Stimulated activated CD4-positive, alpha-beta T cell treated with anti-CD3 and anti-CD28 coated beads, Interleukin-12 subunit alpha, Interleukin-12 subunit beta, amount 100 ng/mL, for 24 hours (primary cell): ENCODE data around the gene VTCN1.
"Not testable (repeated sequence)": the region's sequence is repeated elsewhere in the genome, so short reads cannot be mapped to it uniquely, and the experiment has no call there.

Source experiments
- DNase-seq, 2 experiments: peaks; one replicate each; pipeline ENCODE4 v3.0.0-alpha.2; 2020; ENCODE audit warnings: low read depth in 2 of 2

The VTCN1 gene, protein sequence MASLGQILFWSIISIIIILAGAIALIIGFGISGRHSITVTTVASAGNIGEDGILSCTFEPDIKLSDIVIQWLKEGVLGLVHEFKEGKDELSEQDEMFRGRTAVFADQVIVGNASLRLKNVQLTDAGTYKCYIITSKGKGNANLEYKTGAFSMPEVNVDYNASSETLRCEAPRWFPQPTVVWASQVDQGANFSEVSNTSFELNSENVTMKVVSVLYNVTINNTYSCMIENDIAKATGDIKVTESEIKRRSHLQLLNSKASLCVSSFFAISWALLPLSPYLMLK

DNA sequence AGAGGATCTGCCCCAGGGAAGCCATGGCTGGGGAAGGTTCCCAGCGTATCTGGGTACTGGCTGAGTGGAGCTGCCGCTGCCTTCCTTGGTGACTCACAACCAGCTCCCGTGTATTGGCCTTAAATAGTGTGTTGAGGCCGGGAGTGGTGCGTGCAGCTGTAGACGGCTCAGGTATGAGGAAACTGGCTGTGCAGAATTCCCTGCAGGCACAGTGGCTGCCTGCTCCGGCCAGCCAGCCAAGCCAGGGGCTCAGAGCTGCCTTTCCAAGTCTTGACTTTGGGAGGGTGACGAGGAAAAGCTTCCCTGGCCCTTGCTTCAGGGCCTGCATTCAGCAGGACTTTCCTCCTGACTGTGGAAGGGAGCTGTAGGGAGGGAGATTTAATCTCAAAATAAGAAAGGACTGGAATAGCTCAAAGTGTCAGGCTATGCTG, at the start of gene VTCN1:
Gene VTCN1, minus strand, starts transcription at position 97 of the 431 bp plus-strand sequence. Its CDS starts 72 bp downstream, at position 25.
- no peak for DNase-seq

DNA sequence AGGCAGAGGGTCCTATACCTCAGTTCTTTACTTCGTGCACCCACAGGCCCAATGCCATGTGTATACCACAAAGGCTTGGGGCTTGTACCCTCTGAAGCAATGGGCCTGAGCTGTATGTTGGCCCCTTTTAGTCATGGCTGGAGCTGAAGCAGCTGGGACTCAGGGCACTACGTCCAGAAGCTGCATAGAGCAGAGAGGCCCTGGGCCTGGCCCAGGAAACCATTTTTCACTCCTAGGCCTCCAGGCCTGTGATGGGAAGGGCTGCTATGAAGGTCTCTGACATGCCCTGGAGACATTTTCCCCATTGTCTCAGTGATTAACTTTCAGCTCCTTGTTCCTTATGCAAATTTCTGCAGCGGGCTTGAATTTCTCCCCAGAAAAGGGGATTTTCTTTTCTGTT, 48.1 kb upstream of the VTCN1 start:
- no peak for DNase-seq

DNA sequence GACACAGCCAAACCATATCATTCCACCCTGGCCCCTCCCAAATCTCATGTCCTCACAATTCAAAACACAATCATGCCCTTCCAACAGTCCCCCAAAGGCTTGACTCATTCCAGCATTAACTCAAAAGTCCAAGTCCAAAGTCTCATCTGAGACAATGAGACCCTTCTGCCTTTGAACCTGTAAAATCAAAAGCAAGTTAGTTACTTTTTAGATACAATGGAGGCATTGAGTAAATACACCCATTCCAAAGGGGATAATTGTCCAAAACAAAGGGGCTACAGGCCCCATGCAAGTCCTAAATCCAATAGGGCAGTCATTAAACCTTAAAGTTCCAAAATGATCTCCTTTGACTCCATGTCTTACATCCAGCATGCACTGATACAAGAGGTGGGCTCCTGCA, 47.3 kb upstream of the VTCN1 start:
- DNase-seq = not testable (repeated sequence)

DNA sequence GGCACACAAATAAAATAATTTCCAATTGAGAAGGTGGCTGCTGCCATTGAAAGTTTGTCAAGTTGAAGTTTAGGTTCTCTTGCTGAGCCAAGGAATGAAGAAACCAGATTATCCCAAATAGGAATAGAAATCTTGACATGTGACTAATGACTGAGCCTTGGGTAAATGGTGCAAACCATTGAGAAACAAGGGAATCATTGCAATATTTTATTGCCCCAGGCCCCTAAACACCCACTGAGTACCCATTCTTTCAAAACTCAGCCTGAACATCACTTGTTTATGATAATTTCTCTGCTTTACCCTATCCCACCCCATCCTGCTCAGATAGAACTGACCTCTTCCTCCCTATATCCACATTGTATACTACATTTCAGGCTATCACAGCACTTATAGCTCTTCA, 46.6 kb upstream of the VTCN1 start:
- DNase-seq = no peak

DNA sequence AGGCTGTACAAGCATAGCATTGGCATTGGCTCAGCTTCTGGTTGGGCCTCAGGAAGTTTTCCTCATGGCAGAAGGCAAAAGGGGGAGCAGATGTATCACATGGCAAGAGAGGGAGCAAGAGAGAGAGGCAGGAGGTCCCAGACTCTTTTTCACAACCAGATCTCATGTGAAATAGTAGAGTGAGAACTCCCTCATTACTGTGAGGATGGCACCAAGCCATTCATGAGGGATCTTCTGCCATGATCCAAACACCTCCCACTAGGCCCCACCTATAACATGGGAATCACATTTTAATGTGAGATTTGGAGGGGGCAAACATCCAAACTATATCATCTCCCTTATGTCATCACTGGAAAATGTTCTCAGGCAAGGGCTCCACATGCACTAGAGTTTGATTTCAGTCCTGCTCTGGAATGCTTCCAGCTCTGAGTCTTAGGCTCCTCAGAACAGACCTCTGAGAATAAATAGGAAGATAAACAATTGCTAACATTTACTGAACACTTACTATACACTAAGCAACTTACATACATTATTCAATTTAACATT, 39.4 kb upstream of the VTCN1 start:
- no peak for DNase-seq

DNA sequence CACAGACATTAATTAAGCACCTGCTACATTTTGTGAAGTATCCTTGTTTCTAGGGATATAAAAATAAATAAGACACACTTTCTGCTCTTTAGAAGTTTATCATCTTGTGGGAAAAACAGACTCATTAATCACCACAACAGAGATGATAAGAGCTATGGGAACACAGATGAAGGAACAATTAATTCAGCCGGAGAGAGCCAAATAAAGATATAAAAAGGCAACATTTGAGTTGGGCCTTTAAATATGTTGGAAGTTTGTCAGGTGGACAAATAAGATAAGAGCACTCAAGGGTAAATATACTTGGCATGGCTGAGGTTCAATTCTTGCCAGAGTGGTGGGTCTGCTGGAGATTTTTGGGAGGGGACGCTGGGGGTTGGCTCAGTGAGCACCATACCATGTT, 34.2 kb upstream of the VTCN1 start:
- no peak for DNase-seq

GRCh38 chr1:117244306-117244705, 33.6 kb upstream of the VTCN1 start:
- no peak for DNase-seq

GRCh38 chr1:117241512-117241911, 30.8 kb upstream of the VTCN1 start:
- no peak for DNase-seq

GRCh38 chr1:117240547-117240946, 29.8 kb upstream of the VTCN1 start:
- DNase-seq = no peak

GRCh38 chr1:117239467-117239866, 28.7 kb upstream of the VTCN1 start:
- DNase-seq = no peak

DNA sequence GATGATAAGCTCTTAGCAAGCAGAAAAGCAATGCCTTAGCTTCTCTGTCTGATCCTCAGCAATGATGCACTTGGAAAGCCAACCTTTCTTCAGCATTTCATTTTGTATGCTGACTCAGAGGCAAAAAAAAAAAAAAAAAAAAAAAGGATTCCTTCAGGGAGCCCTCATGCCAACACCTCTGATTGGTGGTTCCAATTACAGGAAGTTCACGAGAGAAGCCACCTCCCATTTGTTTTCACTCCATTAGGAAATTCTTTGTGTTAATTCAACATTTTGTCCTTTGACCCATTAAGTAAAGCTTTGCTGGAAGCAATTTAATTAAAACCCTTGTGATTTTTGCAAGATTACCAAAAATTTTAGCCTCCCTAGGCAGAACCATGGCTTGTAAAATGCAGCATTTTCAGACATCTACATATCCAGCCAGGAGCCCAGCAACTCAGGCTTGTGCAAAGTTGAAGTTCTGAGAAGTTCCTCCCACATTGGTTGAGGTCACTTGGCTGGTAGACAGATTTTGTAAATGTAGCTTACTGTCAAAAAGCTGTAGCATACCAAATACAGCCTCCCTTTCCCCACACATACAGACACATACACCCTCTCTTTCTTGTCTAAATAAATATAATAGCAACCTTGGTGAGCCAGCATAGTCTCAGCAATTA, 27.1 kb upstream of the VTCN1 start:
- no peak for DNase-seq

DNA sequence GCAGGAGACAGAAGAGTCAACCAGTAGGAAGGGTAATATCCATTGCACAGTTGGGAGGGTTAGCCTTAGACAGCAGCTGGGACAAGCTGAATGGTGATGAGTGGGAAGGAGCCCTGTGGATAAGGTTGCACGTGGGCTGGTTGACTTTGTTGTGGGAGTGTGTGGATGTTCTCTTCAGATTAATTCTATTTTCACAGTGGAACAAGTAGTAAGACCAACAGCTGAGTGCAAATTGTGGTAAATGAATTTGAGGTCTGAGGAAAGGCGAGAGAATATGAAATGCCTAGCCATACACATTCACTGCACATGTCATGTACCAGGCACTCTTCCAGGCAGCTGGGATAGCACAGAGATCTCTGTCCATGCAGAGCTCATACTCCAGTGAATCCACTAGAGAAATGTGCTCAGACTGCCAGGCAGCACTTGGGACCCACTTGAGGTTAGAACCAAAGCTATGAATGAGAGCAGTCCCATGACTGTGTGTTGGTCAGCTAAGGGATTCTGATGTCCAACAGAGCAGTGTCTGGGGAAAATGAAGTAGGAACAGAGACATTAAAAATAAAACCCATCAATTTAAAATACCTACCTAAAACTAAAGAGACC, 25.2 kb upstream of the VTCN1 start:
- no peak for DNase-seq

DNA sequence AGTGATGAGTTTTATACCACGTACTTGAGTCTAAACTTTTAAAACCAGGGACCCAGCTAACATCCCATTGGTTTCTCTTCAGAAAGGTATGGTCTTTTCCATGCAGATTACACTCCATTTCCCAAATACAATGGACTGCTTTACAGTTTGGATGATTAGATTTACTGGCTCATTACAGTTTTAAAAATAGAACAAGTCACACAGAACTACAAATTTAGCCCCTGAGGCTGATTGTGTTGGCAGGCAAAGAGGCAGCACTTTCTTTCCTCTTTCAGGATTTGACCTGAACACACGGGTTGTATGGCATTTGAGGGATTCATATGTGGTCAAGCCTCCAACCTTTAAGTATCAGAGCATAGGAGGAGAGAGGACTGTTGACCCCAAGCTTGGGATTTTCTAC, 21.8 kb upstream of the VTCN1 start:
- DNase-seq = no peak

GRCh38 chr1:117231748-117232373, 21.1 kb upstream of the VTCN1 start:
- no peak for DNase-seq

GRCh38 chr1:117231312-117231711, 20.6 kb upstream of the VTCN1 start:
- no peak for DNase-seq

GRCh38 chr1:117229217-117229616, 18.5 kb upstream of the VTCN1 start:
- DNase-seq = no peak

GRCh38 chr1:117225931-117226330, 15.2 kb upstream of the VTCN1 start:
- DNase-seq = no peak

DNA sequence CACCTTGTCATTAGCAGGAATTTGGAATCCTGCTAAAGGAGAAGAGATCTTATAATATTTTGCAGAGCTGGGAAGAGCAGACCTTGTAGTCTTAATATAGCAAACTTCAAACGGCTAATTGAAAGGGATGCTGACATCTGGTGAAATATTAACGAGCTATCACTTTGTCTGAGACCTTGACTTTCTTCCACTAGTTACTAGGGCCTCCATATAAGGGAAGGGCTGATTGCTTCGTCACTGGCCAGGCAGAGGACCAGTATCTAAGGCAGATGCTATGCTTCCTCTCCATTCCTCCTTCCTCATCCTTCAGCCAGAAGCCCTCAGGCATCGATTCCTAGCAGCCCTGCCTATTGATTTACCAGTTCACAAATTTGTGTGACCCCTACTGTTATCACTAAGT, 6.0 kb upstream of the VTCN1 start:
- DNase-seq = no peak

GRCh38 chr1:117215733-117216462, 5.2 kb upstream of the VTCN1 start:
- no peak for DNase-seq

- no peak for DNase-seq
Observed at GRCh38 chr1:117215019-117215418, 4.3 kb upstream of the VTCN1 start.

DNA sequence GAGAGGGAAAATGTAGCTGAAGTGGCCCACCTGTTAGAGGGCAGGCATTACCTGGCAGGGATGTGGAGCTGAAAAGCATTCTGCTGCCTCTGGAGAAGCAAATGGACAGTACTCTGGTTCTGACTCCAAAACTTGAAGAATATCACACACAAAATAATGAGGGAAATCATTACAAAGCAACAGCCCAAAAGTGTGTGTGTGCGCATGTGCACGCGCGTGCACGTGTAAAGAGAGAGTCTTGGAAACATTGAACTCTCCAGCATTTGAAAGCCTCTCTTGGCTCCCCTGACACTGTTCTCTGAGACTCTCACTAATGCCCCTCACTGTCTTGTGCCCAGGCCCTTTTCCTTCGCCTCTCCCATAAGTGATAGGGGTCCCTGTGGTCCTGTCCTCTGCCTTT, 2.3 kb upstream of the VTCN1 start:
- no peak for DNase-seq

DNA sequence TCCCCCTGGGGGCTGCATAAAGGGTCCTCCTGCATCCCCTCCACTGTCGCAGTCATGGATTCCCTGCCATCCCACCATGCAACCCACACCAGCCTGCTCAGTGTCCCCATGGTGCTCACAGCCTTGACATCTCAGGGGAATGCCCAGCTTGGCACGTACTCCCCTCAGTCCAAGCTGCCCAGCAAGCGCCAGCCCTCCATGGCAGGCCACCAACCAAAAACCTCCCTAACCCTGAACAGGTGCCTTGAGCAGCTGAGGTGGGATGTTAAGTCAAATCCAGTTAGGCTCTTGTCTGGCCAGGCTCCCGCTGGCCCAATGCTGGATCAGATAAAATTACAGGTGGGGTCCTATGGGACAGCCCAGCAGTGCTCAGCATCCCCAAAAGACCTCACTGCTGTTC, 341 bp downstream of the VTCN1 start:
- no peak for DNase-seq
